Activated T-cell treated with anti-CD3 and anti-CD28 coated beads, Interleukin-2, amount 50 U/mL, for 4 hours (primary cell): ENCODE data around the gene SLX9. TPM values are rescaled to one million over a fixed set of nuclear protein-coding genes. Genes with fewer than 3 reads are reported as not detected.

ENCODE experiments used
- ATAC-seq, 2 donors: fragments of 200-7000 bp; cut with Tn5 transposase; one replicate each; pipeline ENCODE4 v1.10.0; 2021
- DNase-seq: peaks from one replicate; pipeline ENCODE4 v3.0.0-alpha.2; 2020
- H3K27me3 Mint-ChIP-seq: one replicate; pipeline ENCODE4 v1.8.0; 2021; ENCODE audit warnings: low read depth, mixed read lengths
- H3K36me3 Mint-ChIP-seq: one replicate; pipeline ENCODE4 v1.8.0; 2022; ENCODE audit warnings: mixed read lengths; ENCODE audit not compliant: insufficient read depth
- H3K4me1 Mint-ChIP-seq: one replicate; pipeline ENCODE4 v1.8.0; 2021; ENCODE audit warnings: low read depth, mixed read lengths
- H3K4me3 Mint-ChIP-seq: one replicate; pipeline ENCODE4 v1.8.0; 2021; ENCODE audit warnings: mild to moderate bottlenecking, moderate library complexity, mixed read lengths
- H3K9me3 Mint-ChIP-seq: one replicate; pipeline ENCODE4 v1.8.0; 2021; ENCODE audit warnings: mixed read lengths
- total RNA-seq, 3 donors: library from RNA; stranded (reverse); gene quantifications; one replicate each; pipeline ENCODE4 v1.2.1, GENCODE V29; 2021

SLX9 gene
- total RNA-seq, 3 donors from 2014 or later = 100 to 130 (median 126) TPM

GRCh38 chr21:44983421-44984206 is 43.8 kb downstream of the SLX9 start:
- no peak for DNase-seq
- no peaks in the 10 kb centered on the region for H3K36me3 Mint-ChIP-seq
- ATAC-seq = no peak
- no peaks in the 10 kb centered on the region for H3K4me1 Mint-ChIP-seq
- no peaks in the 10 kb centered on the region for H3K27me3 Mint-ChIP-seq
- no peaks in the 10 kb centered on the region for H3K9me3 Mint-ChIP-seq
- H3K4me3 Mint-ChIP-seq = no peak overlapping the region

- H3K9me3 Mint-ChIP-seq = no peaks in the 10 kb centered on the region
- DNase-seq (no peak), ATAC-seq (peak in 1 of 2 donors; percentile 10)
Measured at GRCh38 chr21:44984428-44984791, 44.6 kb downstream of the SLX9 start.

GRCh38 chr21:44984792-44985440 is 45.1 kb downstream of the SLX9 start:
- H3K27me3 Mint-ChIP-seq = no peaks in the 10 kb centered on the region
- H3K4me1 Mint-ChIP-seq = no peaks in the 10 kb centered on the region
- DNase-seq (no peak), ATAC-seq (no peak)
- no peak overlapping the region for H3K4me3 Mint-ChIP-seq
- H3K9me3 Mint-ChIP-seq = no peaks in the 10 kb centered on the region
- no peaks in the 10 kb centered on the region for H3K36me3 Mint-ChIP-seq

More at GRCh38 chr21:44984428-44984791, 44.6 kb downstream of the SLX9 start:
- Mint-ChIP-seq H3K4me1 (no peaks in the 10 kb centered on the region), H3K27me3 (no peaks in the 10 kb centered on the region), H3K36me3 (no peaks in the 10 kb centered on the region), H3K4me3 (no peak overlapping the region)

GRCh38 chr21:44985441-44986401 is 45.9 kb downstream of the SLX9 start:
- DNase-seq = no peak

GRCh38 chr21:44986471-44987291 is 46.9 kb downstream of the SLX9 start:
- no peak for ATAC-seq
- H3K4me3 Mint-ChIP-seq = no peak overlapping the region
- no peaks in the 10 kb centered on the region for H3K9me3 Mint-ChIP-seq
- DNase-seq = no peak
- no peaks in the 10 kb centered on the region for H3K36me3 Mint-ChIP-seq
- no peaks in the 10 kb centered on the region for H3K4me1 Mint-ChIP-seq
- H3K27me3 Mint-ChIP-seq = no peaks in the 10 kb centered on the region

More at GRCh38 chr21:44985441-44986401, 45.9 kb downstream of the SLX9 start:
- no peaks in the 10 kb centered on the region for H3K36me3 Mint-ChIP-seq
- ATAC-seq = no peak
- no peaks in the 10 kb centered on the region for H3K9me3 Mint-ChIP-seq
- H3K4me1 Mint-ChIP-seq = no peaks in the 10 kb centered on the region
- no peak overlapping the region for H3K4me3 Mint-ChIP-seq
- H3K27me3 Mint-ChIP-seq = no peaks in the 10 kb centered on the region

GRCh38 chr21:44987301-44987885 is 47.6 kb downstream of the SLX9 start:
- no peaks in the 10 kb centered on the region for H3K27me3 Mint-ChIP-seq
- no peaks in the 10 kb centered on the region for H3K4me1 Mint-ChIP-seq
- no peak for ATAC-seq
- H3K36me3 Mint-ChIP-seq = no peaks in the 10 kb centered on the region
- no peak for DNase-seq
- H3K4me3 Mint-ChIP-seq = no peak overlapping the region
- no peaks in the 10 kb centered on the region for H3K9me3 Mint-ChIP-seq

GRCh38 chr21:44987886-44988606 is 48.2 kb downstream of the SLX9 start:
- no peak for DNase-seq
- Mint-ChIP-seq H3K9me3 (no peaks in the 10 kb centered on the region), H3K4me3 (no peak overlapping the region), H3K36me3 (no peaks in the 10 kb centered on the region), H3K4me1 (no peaks in the 10 kb centered on the region), H3K27me3 (no peaks in the 10 kb centered on the region)
- ATAC-seq = no peak

- Mint-ChIP-seq H3K9me3 (no peaks in the 10 kb centered on the region), H3K4me1 (no peaks in the 10 kb centered on the region), H3K27me3 (no peaks in the 10 kb centered on the region), H3K4me3 (no peak overlapping the region), H3K36me3 (no peaks in the 10 kb centered on the region)
- ATAC-seq (no peak), DNase-seq (no peak)
Measured at GRCh38 chr21:44988607-44989536, 49.0 kb downstream of the SLX9 start.

GRCh38 chr21:44989537-44989886 is 49.7 kb downstream of the SLX9 start:
- DNase-seq (no peak), ATAC-seq (no peak)
- no peaks in the 10 kb centered on the region for H3K36me3 Mint-ChIP-seq
- H3K4me3 Mint-ChIP-seq = no peak overlapping the region
- H3K4me1 Mint-ChIP-seq = no peaks in the 10 kb centered on the region
- H3K9me3 Mint-ChIP-seq = no peaks in the 10 kb centered on the region
- no peaks in the 10 kb centered on the region for H3K27me3 Mint-ChIP-seq

GRCh38 chr21:44989943-44990780 is 50.3 kb downstream of the SLX9 start:
- Mint-ChIP-seq H3K36me3 (no peaks in the 10 kb centered on the region), H3K4me1 (no peaks in the 10 kb centered on the region), H3K9me3 (no peaks in the 10 kb centered on the region), H3K4me3 (no peak overlapping the region), H3K27me3 (no peaks in the 10 kb centered on the region)
- DNase-seq (no peak), ATAC-seq (no peak)

GRCh38 chr21:44990921-44991320 is 51.1 kb downstream of the SLX9 start:
- H3K4me1 Mint-ChIP-seq = no peaks in the 10 kb centered on the region
- DNase-seq (no peak), ATAC-seq (no peak)
- no peaks in the 10 kb centered on the region for H3K9me3 Mint-ChIP-seq
- H3K36me3 Mint-ChIP-seq = no peaks in the 10 kb centered on the region
- H3K27me3 Mint-ChIP-seq = no peaks in the 10 kb centered on the region
- H3K4me3 Mint-ChIP-seq = no peak overlapping the region
